GM13977 (cell line): ENCODE data around the gene OR14C36.
"Not testable (repeated sequence)": the region's sequence is repeated elsewhere in the genome, so short reads cannot be mapped to it uniquely, and the experiment has no call there.

Experiments
- DNase-seq: peaks from one replicate; pipeline ENCODE4 v3.0.0; 2012; ENCODE audit warnings: low spot score
- CTCF ChIP-seq: IDR thresholded peaks from 2 replicates; pipeline ENCODE4 v1.5.1; 2012; ENCODE audit warnings: mild to moderate bottlenecking, control low read depth; ENCODE audit not compliant: insufficient read depth; ENCODE audit errors: extremely low read depth, missing control alignments
- in situ Hi-C: fragments of 300-500 bp; cut with MboI; formaldehyde crosslinking; loops from one replicate; pipeline ENCODE4 v1.12.0; 2022; ENCODE audit warnings: low sequenced_read_pairs, low pct_unique_long_range_greater_than_20kb, mixed read lengths, inconsistent platforms; ENCODE audit not compliant: unreplicated experiment

OR14C36 gene

GRCh38 chr1:248348475-248348874 is at the start of gene OR14C36:
Gene OR14C36, plus strand, starts transcription at chr1:248348775. Its CDS starts 0 bp downstream, at chr1:248348775.
- in situ Hi-C loops, result no loop called here
- DNase-seq, result no peak
- no peak for TF ChIP-seq CTCF

- DNase-seq, result no peak
- in situ Hi-C loops, result no loop called here
- TF ChIP-seq CTCF, result no peak
These were observed 45.3 kb upstream of the OR14C36 start, which contains the start of gene OR2T12 for GRCh38 chr1:248303324-248303723. Gene OR2T12, minus strand, starts transcription at chr1:248303424. Its CDS starts 7,846 bp downstream, at chr1:248295578.

- in situ Hi-C loops, result not testable (repeated sequence)
These were observed 42.9 kb upstream of the OR14C36 start for GRCh38 chr1:248305672-248306071.

GRCh38 chr1:248306103-248306502 is 42.5 kb upstream of the OR14C36 start:
- DNase-seq, result no peak
- no peak for TF ChIP-seq CTCF
- in situ Hi-C loops, result no loop called here

More at GRCh38 chr1:248305672-248306071, 42.9 kb upstream of the OR14C36 start:
- DNase-seq, result not testable (repeated sequence)

GRCh38 chr1:248306740-248307139 is 41.8 kb upstream of the OR14C36 start:
- in situ Hi-C loops, DNase-seq: not testable (repeated sequence)

- no peak for TF ChIP-seq CTCF
- in situ Hi-C loops, result no loop called here
- no peak for DNase-seq
These were observed 31.8 kb upstream of the OR14C36 start for GRCh38 chr1:248316796-248317195.

GRCh38 chr1:248324468-248324867 is 24.1 kb upstream of the OR14C36 start, which contains the start of gene OR2M7:
Gene OR2M7, minus strand, starts transcription at chr1:248324568. Its CDS starts 0 bp downstream, at chr1:248324568.
- no peak for TF ChIP-seq CTCF
- no peak for DNase-seq
- in situ Hi-C loops, result no loop called here

GRCh38 chr1:248343451-248343850 is 5.1 kb upstream of the OR14C36 start:
- no peak for TF ChIP-seq CTCF
- in situ Hi-C loops, result no loop called here
- no peak for DNase-seq
